Mammary epithelial cell (primary cell): ENCODE measurements around the gene VSTM2L.

Source experiments
- CTCF ChIP-seq, 2 donors: IDR thresholded peaks in 1 of 2; conservative IDR thresholded peaks in 1 of 2; 2 replicates each; pipeline ENCODE4 v1.5.1; 2011 to 2012; ENCODE audit warnings: inconsistent platforms in 2 of 2, low read length in 2 of 2, mild to moderate bottlenecking in 2 of 2, control low read depth in 1 of 2, low read depth in 1 of 2; ENCODE audit not compliant: insufficient read depth in 1 of 2; ENCODE audit errors: extremely low read depth in 1 of 2
- EZH2 ChIP-seq: IDR thresholded peaks from 2 replicates; pipeline ENCODE4 v1.6.1; 2012; ENCODE audit warnings: low read length, inconsistent platforms, borderline replicate concordance

- TF ChIP-seq CTCF (conservative IDR thresholded peaks at IDR 0.05 in 1 of 2, IDR thresholded peaks at IDR 0.05 in 1 of 2; ENCODE audit: extremely low read depth in 1 of 2, insufficient read depth in 1 of 2, low read depth in 1 of 2, low read length in 2 of 2): no peak
- TF ChIP-seq EZH2: no peak
Observed at GRCh38 chr20:37977786-37978185, 74.9 kb downstream of the VSTM2L start.
